SH-SY5Y (cell line): ENCODE results near the gene FBXO3.

Experiments
- GATA2 ChIP-seq: IDR thresholded peaks from 2 replicates; pipeline ENCODE4 v1.6.1; 2011; ENCODE audit warnings: mild to moderate bottlenecking, low read depth, low read length
- GATA3 ChIP-seq: IDR thresholded peaks from 2 replicates; pipeline ENCODE4 v1.6.1; 2011; ENCODE audit warnings: low read depth, mild to moderate bottlenecking, low read length, moderate library complexity

DNA sequence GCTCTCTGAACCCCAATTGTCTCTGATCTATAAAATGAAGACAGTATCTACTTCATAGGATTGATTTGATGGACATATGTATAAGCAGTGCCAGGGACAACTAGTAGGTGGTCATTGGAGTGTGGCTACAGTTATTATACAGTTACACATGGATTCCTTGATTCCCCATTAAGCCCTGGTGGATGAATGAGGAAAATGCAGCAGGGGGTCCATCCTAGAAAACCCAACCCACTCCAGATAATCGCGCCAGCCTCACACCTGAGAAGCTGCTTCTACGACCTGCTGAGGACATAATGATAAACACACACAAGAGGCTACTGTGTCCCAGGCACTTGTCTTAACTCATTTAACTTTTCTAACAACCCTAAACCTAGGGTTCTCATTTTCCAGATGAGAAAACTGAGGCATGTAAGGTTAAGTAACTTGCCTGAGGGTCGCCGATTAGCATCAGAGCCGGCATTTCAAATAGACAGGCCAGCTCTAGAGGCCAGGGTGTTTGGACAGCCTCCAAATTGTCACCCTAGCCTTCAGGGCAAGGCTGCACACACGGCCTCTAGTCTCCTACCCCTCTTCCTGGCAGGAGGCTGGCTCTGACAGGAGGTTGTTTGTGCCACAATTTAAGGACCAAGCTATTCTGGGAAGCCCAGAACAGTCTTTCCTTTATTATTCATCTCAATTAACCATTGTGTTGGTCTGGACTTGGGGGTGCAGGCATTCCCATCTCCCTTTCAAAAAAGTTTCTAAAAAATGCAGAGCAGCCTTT, 69.9 kb downstream of the FBXO3 start:
- TF ChIP-seq GATA2 (no peak), GATA3 (no peak)
